ENCODE measurements around the gene ZNF587. TPM values are rescaled to one million over a fixed set of nuclear protein-coding genes. Genes with fewer than 3 reads are reported as not detected.
"Not testable (repeated sequence)": the region's sequence is repeated elsewhere in the genome, so short reads cannot be mapped to it uniquely, and the experiment has no call there.

The ZNF587 gene
- total and polyA plus RNA-seq, 5 donors = 16.3 to 23.8 (median 20.2) TPM

- 4% methylated on average over 8 of the region's 8 CpGs for WGBS
- Histone ChIP-seq H3K27me3 (ENCODE audit: control insufficient read depth, insufficient read depth) (no peaks in the 10 kb centered on the region), H3K4me3 (ENCODE audit: low read length) (peak overlapping the region; percentile 84), H3K27ac (ENCODE audit: low read length) (peak overlapping the region; percentile 10), H3K9me3 (ENCODE audit: control insufficient read depth, low read length) (no peaks in the 10 kb centered on the region), H3K4me1 (ENCODE audit: control insufficient read depth, insufficient read depth, low read length) (no peaks in the 10 kb centered on the region)
- intact Hi-C loops (cut with DNase I) = no loop called here
- ATAC-seq (peak in 1 of 2 donors; percentile 2), DNase-seq (no peak)
Observed at GRCh38 chr19:57888107-57888559, 38.5 kb downstream of the ZNF587 start.

GRCh38 chr19:57888560-57889231, 39.0 kb downstream of the ZNF587 start, which contains the start of gene ZNF814:
TSS of gene ZNF814 (minus strand) at chr19:57889037. CDS start at chr19:57888802, 235 bp downstream.
- Histone ChIP-seq H3K9me3 (ENCODE audit: control insufficient read depth, low read length) (no peaks in the 10 kb centered on the region), H3K27ac (ENCODE audit: low read length) (peak within 1 kb of the TSS; percentile 10), H3K4me3 (ENCODE audit: low read length) (peak within 1 kb of the TSS; percentile 84), H3K27me3 (ENCODE audit: control insufficient read depth, insufficient read depth) (no peaks in the 10 kb centered on the region), H3K4me1 (ENCODE audit: control insufficient read depth, insufficient read depth, low read length) (no peaks in the 10 kb centered on the region)
- intact Hi-C loops (cut with DNase I) = no loop called here
- 1% methylated on average over 43 of the region's 43 CpGs for WGBS
- peak; percentile 85 to 96 (median 93) for DNase-seq
- ATAC-seq = peak; percentile 95 to 96

- WGBS = 29% methylated on average over 3 of the region's 3 CpGs
- intact Hi-C loops (cut with DNase I); H3K4me1 ChIP-seq (ENCODE audit: control insufficient read depth, insufficient read depth, low read length); H3K27me3 ChIP-seq (ENCODE audit: control insufficient read depth, insufficient read depth); DNase-seq; ATAC-seq; H3K4me3 ChIP-seq (ENCODE audit: low read length); H3K9me3 ChIP-seq (ENCODE audit: control insufficient read depth, low read length); H3K27ac ChIP-seq (ENCODE audit: low read length): not testable (repeated sequence)
Observed at GRCh38 chr19:57890706-57891105, 41.0 kb downstream of the ZNF587 start.

GRCh38 chr19:57900311-57900710, 50.7 kb downstream of the ZNF587 start:
- intact Hi-C loops (cut with DNase I) = no loop called here
- H3K27me3 ChIP-seq (ENCODE audit: control insufficient read depth, insufficient read depth) = no peaks in the 10 kb centered on the region
- no peaks in the 10 kb centered on the region for H3K4me1 ChIP-seq (ENCODE audit: control insufficient read depth, insufficient read depth, low read length)
- no peak overlapping the region for H3K27ac ChIP-seq (ENCODE audit: low read length)
- DNase-seq (no peak), ATAC-seq (no peak)
- H3K4me3 ChIP-seq (ENCODE audit: low read length) = no peak overlapping the region
- WGBS = 61% methylated on average over 5 of the region's 5 CpGs
- H3K9me3 ChIP-seq (ENCODE audit: control insufficient read depth, low read length) = no peaks in the 10 kb centered on the region

GRCh38 chr19:57903618-57904184, 54.0 kb downstream of the ZNF587 start:
- 52% methylated on average over 7 of the region's 7 CpGs for WGBS

GRCh38 chr19:57905258-57905657, 55.6 kb downstream of the ZNF587 start:
- no peak for ATAC-seq
- no peak for DNase-seq
- Histone ChIP-seq H3K27ac (ENCODE audit: low read length) (no peak overlapping the region), H3K27me3 (ENCODE audit: control insufficient read depth, insufficient read depth) (no peaks in the 10 kb centered on the region), H3K4me3 (ENCODE audit: low read length) (no peak overlapping the region), H3K4me1 (ENCODE audit: control insufficient read depth, insufficient read depth, low read length) (no peaks in the 10 kb centered on the region), H3K9me3 (ENCODE audit: control insufficient read depth, low read length) (no peaks in the 10 kb centered on the region)
- intact Hi-C loops (cut with DNase I) = no loop called here
- WGBS = 91% methylated on average over 6 of the region's 6 CpGs

More at GRCh38 chr19:57903618-57904184, 54.0 kb downstream of the ZNF587 start:
- Histone ChIP-seq H3K9me3 (ENCODE audit: control insufficient read depth, low read length) (no peaks in the 10 kb centered on the region), H3K4me1 (ENCODE audit: control insufficient read depth, insufficient read depth, low read length) (no peaks in the 10 kb centered on the region), H3K27ac (ENCODE audit: low read length) (no peak overlapping the region), H3K4me3 (ENCODE audit: low read length) (no peak overlapping the region), H3K27me3 (ENCODE audit: control insufficient read depth, insufficient read depth) (no peaks in the 10 kb centered on the region)
- intact Hi-C loops (cut with DNase I) = no loop called here
- DNase-seq (no peak), ATAC-seq (no peak)

- intact Hi-C loops (cut with DNase I) = no loop called here
Observed at GRCh38 chr19:57907394-57907793, 57.7 kb downstream of the ZNF587 start.

GRCh38 chr19:57914531-57914930, 64.9 kb downstream of the ZNF587 start:
- H3K4me3 ChIP-seq (ENCODE audit: low read length) = no peak overlapping the region
- intact Hi-C loops (cut with DNase I) = no loop called here
- ATAC-seq = no peak
- 85% methylated on average over 3 of the region's 3 CpGs for WGBS
- H3K9me3 ChIP-seq (ENCODE audit: control insufficient read depth, low read length) = no peaks in the 10 kb centered on the region
- no peaks in the 10 kb centered on the region for H3K27me3 ChIP-seq (ENCODE audit: control insufficient read depth, insufficient read depth)
- H3K27ac ChIP-seq (ENCODE audit: low read length) = no peak overlapping the region
- DNase-seq = no peak
- peaks cover 10% of the 10 kb centered on the region for H3K4me1 ChIP-seq (ENCODE audit: control insufficient read depth, insufficient read depth, low read length)

More at GRCh38 chr19:57907394-57907793, 57.7 kb downstream of the ZNF587 start:
- ATAC-seq (no peak), DNase-seq (no peak)
- H3K4me3 ChIP-seq (ENCODE audit: low read length) = no peak overlapping the region
- H3K27ac ChIP-seq (ENCODE audit: low read length) = no peak overlapping the region
- H3K27me3 ChIP-seq (ENCODE audit: control insufficient read depth, insufficient read depth) = no peaks in the 10 kb centered on the region
- peaks cover 3% of the 10 kb centered on the region for H3K4me1 ChIP-seq (ENCODE audit: control insufficient read depth, insufficient read depth, low read length)
- WGBS = 43% methylated on average over 3 of the region's 3 CpGs
- H3K9me3 ChIP-seq (ENCODE audit: control insufficient read depth, low read length) = no peaks in the 10 kb centered on the region

Other genes with a start within 250 kb of the ZNF587 start
- 1 to 10 TPM; 3.7 to 5.9 (median 5.0) TPM for gene ZNF530, start 250.0 kb upstream of the ZNF587 start, total RNA-seq
- 8.4 TPM for gene ZNF530, start 250.0 kb upstream of the ZNF587 start, polyA plus RNA-seq
- 10 to 100 TPM; 15.1 to 20.1 (median 17.3) TPM for gene ZNF134, start 235.6 kb upstream of the ZNF587 start, total RNA-seq
- 5.5 TPM for gene ZNF134, start 235.6 kb upstream of the ZNF587 start, polyA plus RNA-seq
- gene ZNF211, start 216.7 kb upstream of the ZNF587 start, total RNA-seq = 10 to 100 TPM; 11.9 to 15.0 (median 13.6) TPM
- 8.0 TPM for gene ZNF211, start 216.7 kb upstream of the ZNF587 start, polyA plus RNA-seq
- under 1 TPM in 3 of 4 donors, not detected in 1; 0.23 to 0.37 (median 0.33) TPM for gene ZSCAN4, start 180.9 kb upstream of the ZNF587 start, total RNA-seq
- gene ZSCAN4, start 180.9 kb upstream of the ZNF587 start, polyA plus RNA-seq = 0.16 TPM
- 1 to 10 TPM; 3.1 to 5.7 (median 4.2) TPM for gene ZNF551, start 167.9 kb upstream of the ZNF587 start, total RNA-seq
- 2.0 TPM for gene ZNF551, start 167.9 kb upstream of the ZNF587 start, polyA plus RNA-seq
- gene ZNF154, start 140.7 kb upstream of the ZNF587 start, total RNA-seq = 10 to 100 TPM in 1 of 4 donors, 1 to 10 TPM in 3; 7.2 to 10.1 (median 8.1) TPM
- gene ZNF154, start 140.7 kb upstream of the ZNF587 start, polyA plus RNA-seq = 4.5 TPM
- gene ZNF671, start 122.2 kb upstream of the ZNF587 start, total RNA-seq = 10 to 100 TPM in 1 of 4 donors, 1 to 10 TPM in 3; 8.1 to 11.5 (median 8.8) TPM
- gene ZNF671, start 122.2 kb upstream of the ZNF587 start, polyA plus RNA-seq = 4.8 TPM
- gene ZNF776, start 103.0 kb upstream of the ZNF587 start, total RNA-seq = 10 to 100 TPM; 11.9 to 16.0 (median 13.7) TPM
- gene ZNF776, start 103.0 kb upstream of the ZNF587 start, polyA plus RNA-seq = 8.7 TPM
- gene ZNF586, start 80.2 kb upstream of the ZNF587 start, total RNA-seq = 10 to 100 TPM in 3 of 4 donors, 1 to 10 TPM in 1; 8.8 to 11.7 (median 11.4) TPM
- 7.1 TPM for gene ZNF586, start 80.2 kb upstream of the ZNF587 start, polyA plus RNA-seq
- gene ZNF552, start 34.9 kb upstream of the ZNF587 start, total RNA-seq = 1 to 10 TPM; 3.3 to 5.8 (median 3.8) TPM
- 2.2 TPM for gene ZNF552, start 34.9 kb upstream of the ZNF587 start, polyA plus RNA-seq
- 1 to 10 TPM; 5.8 to 9.3 (median 6.6) TPM for gene ZNF587B, start 19.6 kb upstream of the ZNF587 start, total RNA-seq
- gene ZNF587B, start 19.6 kb upstream of the ZNF587 start, polyA plus RNA-seq = 4.3 TPM
- 10 to 100 TPM in 3 of 4 donors, 1 to 10 TPM in 1; 9.5 to 13.8 (median 12.3) TPM for gene ZNF814, start 39.2 kb downstream of the ZNF587 start, total RNA-seq
- gene ZNF814, start 39.2 kb downstream of the ZNF587 start, polyA plus RNA-seq = 13.0 TPM
- 10 to 100 TPM; 10.2 to 12.7 (median 11.8) TPM for gene ZNF417, start 66.7 kb downstream of the ZNF587 start, total RNA-seq
- 4.6 TPM for gene ZNF417, start 66.7 kb downstream of the ZNF587 start, polyA plus RNA-seq
- 10 to 100 TPM; 11.1 to 16.7 (median 12.4) TPM for gene ZNF418, start 85.5 kb downstream of the ZNF587 start, total RNA-seq
- gene ZNF418, start 85.5 kb downstream of the ZNF587 start, polyA plus RNA-seq = 9.7 TPM
- 10 to 100 TPM; 10.0 to 13.9 (median 12.5) TPM for gene ZNF256, start 97.8 kb downstream of the ZNF587 start, total RNA-seq
- 5.5 TPM for gene ZNF256, start 97.8 kb downstream of the ZNF587 start, polyA plus RNA-seq
- gene C19orf18, start 124.7 kb downstream of the ZNF587 start, total RNA-seq = 1 to 10 TPM; 2.1 to 2.9 (median 2.6) TPM
- 2.9 TPM for gene C19orf18, start 124.7 kb downstream of the ZNF587 start, polyA plus RNA-seq
- gene ZNF606, start 153.0 kb downstream of the ZNF587 start, total RNA-seq = 10 to 100 TPM; 11.8 to 16.8 (median 15.7) TPM
- 10.2 TPM for gene ZNF606, start 153.0 kb downstream of the ZNF587 start, polyA plus RNA-seq
- under 1 TPM in 1 of 4 donors, not detected in 3; 0.54 TPM for gene ZSCAN1, start 184.2 kb downstream of the ZNF587 start, total RNA-seq
- gene ZSCAN1, start 184.2 kb downstream of the ZNF587 start, polyA plus RNA-seq = 0.14 TPM
- 1 to 10 TPM; 2.8 to 5.1 (median 4.3) TPM for gene ZNF135, start 209.4 kb downstream of the ZNF587 start, total RNA-seq
- gene ZNF135, start 209.4 kb downstream of the ZNF587 start, polyA plus RNA-seq = 4.2 TPM
- 10 to 100 TPM; 69.9 to 89.7 (median 86.4) TPM for gene ZSCAN18, start 248.4 kb downstream of the ZNF587 start, total RNA-seq
- gene ZSCAN18, start 248.4 kb downstream of the ZNF587 start, polyA plus RNA-seq = 63.7 TPM